IPS-20b (cell line): ENCODE data around the gene BICRAL.
A peak's percentile ranks its signal among the peaks of the same experiment; 100 is the strongest.

ENCODE experiments used
- H3K27ac ChIP-seq: one replicate; pipeline ENCODE4 v1.5.1; 2013; ENCODE audit warnings: low read length
- H3K27me3 ChIP-seq: 2 replicates; pipeline ENCODE4 v1.6.1; 2013; ENCODE audit warnings: mild to moderate bottlenecking, low read length, inconsistent platforms; ENCODE audit not compliant: insufficient read depth
- H3K36me3 ChIP-seq: 2 replicates; pipeline ENCODE4 v1.6.1; 2013; ENCODE audit warnings: low read depth, mild to moderate bottlenecking, inconsistent platforms, low read length, moderate library complexity; ENCODE audit not compliant: insufficient read depth
- H3K4me1 ChIP-seq: 2 replicates; pipeline ENCODE4 v1.6.1; 2013; ENCODE audit warnings: mild to moderate bottlenecking, control low read depth, inconsistent platforms, low read length, moderate library complexity; ENCODE audit not compliant: insufficient read depth
- H3K4me3 ChIP-seq: 2 replicates; pipeline ENCODE4 v1.5.1; 2013; ENCODE audit warnings: mild to moderate bottlenecking, low read length, inconsistent platforms
- H3K9ac ChIP-seq: 2 replicates; pipeline ENCODE4 v1.6.1; 2013; ENCODE audit warnings: low read depth, mild to moderate bottlenecking, inconsistent platforms, low read length, moderate library complexity
- H3K9me3 ChIP-seq: 2 replicates; pipeline ENCODE4 v1.6.1; 2013; ENCODE audit warnings: mild to moderate bottlenecking, low read depth, low read length, inconsistent platforms; ENCODE audit not compliant: insufficient read depth

The BICRAL gene

DNA sequence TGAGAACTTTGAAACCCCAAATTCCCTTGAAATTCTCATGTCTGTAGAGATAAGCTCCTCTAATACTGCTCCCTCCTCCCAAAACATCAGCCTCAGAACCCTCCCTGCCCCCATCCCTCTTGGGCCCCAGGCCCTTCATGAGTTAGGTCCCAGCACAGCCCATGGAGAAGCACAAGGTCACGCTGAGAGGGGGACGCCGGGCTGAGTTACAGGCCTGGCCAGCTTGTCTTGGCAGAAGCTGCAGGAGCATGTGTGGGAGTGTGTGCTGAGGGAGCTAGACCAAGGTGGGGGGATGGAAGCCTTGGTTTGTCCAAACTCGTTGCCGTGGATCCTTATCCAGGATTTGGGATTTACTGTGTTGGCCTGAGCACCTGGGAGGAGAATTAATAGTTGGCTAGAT, 125.5 kb downstream of the BICRAL start:
- H3K9me3 ChIP-seq = no peaks in the 10 kb centered on the region
- H3K9ac ChIP-seq = no peak overlapping the region
- H3K27ac ChIP-seq = no peak overlapping the region
- H3K27me3 ChIP-seq = no peaks in the 10 kb centered on the region
- H3K36me3 ChIP-seq = no peaks in the 10 kb centered on the region
- no peak overlapping the region for H3K4me3 ChIP-seq
- H3K4me1 ChIP-seq = no peaks in the 10 kb centered on the region

DNA sequence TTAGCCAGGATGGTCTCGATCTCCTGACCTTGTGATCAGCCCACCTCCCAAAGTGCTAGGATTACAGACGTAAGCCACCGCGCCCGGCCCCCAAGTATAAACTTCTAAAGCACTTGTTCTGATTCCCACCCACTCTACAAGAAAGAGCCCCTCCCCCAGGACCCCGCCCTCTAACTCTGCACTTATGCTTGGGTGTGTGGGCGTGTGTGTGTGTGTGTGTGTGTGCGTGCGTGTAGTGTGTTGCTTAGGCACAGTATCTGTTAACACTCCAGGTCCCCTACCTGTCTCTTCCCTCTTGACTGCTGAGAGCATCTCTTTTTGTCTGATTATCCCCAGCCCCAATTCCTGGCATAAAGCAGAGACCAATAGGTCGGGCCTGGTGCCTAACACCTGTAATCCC, 128.0 kb downstream of the BICRAL start:
- no peak overlapping the region for H3K9ac ChIP-seq
- no peaks in the 10 kb centered on the region for H3K27me3 ChIP-seq
- no peaks in the 10 kb centered on the region for H3K4me1 ChIP-seq
- no peak overlapping the region for H3K27ac ChIP-seq
- H3K36me3 ChIP-seq = no peaks in the 10 kb centered on the region
- H3K9me3 ChIP-seq = no peaks in the 10 kb centered on the region
- no peak overlapping the region for H3K4me3 ChIP-seq

DNA sequence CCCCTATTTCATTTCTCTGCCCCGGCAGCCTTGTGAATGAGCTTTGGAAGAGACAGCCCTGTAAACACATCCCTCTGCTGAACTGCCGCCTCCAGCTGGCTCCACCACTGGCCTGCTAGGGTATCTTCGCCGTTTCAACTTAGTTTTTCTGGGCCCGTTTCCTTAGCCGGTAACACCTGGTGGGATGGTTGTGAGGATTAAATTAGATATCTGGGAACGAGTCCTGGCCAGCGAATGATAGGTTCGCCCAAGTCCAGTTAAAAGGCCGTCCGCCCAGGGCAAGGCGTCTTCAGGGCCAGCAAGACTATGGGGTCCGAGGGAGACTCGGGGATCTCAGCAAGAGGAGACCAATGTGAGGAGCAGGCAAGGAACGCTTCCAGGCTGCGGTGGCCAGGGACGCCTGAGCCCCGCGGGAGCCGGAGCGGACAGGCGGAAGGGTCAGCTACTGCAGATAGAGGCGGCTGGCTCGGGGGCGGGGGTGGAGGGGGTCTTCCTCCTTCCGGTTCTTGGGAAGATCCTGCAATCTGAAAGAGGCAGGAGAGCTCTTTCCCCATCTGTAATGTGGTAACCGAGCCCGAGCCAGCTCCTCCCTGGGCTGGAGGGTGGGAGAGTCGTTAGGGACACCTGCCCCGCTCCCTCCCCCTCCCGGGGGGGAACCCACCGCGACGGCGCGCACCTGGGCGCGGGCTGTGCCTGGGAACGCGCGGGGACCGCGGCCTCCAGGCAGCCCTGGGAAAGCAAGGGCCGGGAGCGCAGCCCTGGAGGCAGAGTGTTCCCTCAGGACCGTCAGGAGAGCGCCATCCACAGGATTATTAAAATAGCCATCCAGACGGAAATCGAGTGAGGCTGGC, 129.5 kb downstream of the BICRAL start:
- peak overlapping the region; percentile 76; the same call in 1 of the 2 replicates for H3K9ac ChIP-seq
- peak overlapping the region; percentile 78 for H3K4me3 ChIP-seq
- H3K9me3 ChIP-seq = no peaks in the 10 kb centered on the region
- no peaks in the 10 kb centered on the region for H3K36me3 ChIP-seq
- peak overlapping the region; percentile 56 for H3K27ac ChIP-seq
- no peaks in the 10 kb centered on the region for H3K27me3 ChIP-seq
- no peaks in the 10 kb centered on the region for H3K4me1 ChIP-seq

DNA sequence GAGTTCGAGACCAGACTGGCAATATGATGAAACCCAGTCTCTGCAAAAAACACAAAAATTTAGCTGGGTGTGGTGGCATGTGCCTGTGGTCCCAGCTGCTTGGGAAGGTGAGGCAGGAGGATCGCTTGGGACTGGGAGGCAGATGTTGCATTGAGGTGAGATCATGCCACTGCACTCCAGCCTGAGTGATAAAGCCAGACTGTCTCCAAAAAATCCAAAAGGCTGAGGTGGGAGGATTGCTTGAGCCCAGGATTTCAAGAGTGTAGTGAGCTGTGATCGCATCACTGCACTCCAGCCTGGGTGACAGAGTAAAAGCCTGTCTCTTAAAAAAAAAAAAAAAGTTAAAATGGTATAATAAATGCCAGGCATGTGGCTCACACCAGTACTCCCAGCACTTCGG, 132.7 kb downstream of the BICRAL start:
- H3K9ac ChIP-seq = no peak overlapping the region
- no peaks in the 10 kb centered on the region for H3K9me3 ChIP-seq
- no peak overlapping the region for H3K4me3 ChIP-seq
- no peaks in the 10 kb centered on the region for H3K36me3 ChIP-seq
- no peak overlapping the region for H3K27ac ChIP-seq
- no peaks in the 10 kb centered on the region for H3K4me1 ChIP-seq
- no peaks in the 10 kb centered on the region for H3K27me3 ChIP-seq

DNA sequence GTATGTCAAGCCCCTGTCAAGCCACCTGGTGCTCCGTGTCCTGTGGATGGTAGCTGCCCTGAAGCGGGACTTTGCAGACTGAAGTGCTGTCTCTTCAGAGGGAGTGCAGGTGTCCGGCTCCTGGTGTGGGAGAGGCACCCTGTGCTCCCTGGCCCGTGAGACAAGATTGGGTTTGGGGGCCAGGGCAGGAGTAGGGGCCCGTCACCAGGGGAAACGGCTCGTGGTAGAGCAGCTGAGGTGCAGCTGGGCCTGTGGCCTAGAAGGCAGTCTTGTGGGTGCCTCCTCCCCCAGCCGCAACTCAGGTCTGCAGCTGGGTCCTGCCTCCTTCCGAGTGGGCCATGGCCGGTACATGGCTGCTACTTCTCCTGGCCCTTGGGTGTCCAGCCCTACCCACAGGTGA, 133.9 kb downstream of the BICRAL start, which contains the start of gene PTCRA:
PTCRA (plus strand) TSS at position 322 of the 400 bp plus-strand sequence; CDS start at position 339, 17 bp downstream.
- no peak within 1 kb of the TSS for H3K9ac ChIP-seq

DNA sequence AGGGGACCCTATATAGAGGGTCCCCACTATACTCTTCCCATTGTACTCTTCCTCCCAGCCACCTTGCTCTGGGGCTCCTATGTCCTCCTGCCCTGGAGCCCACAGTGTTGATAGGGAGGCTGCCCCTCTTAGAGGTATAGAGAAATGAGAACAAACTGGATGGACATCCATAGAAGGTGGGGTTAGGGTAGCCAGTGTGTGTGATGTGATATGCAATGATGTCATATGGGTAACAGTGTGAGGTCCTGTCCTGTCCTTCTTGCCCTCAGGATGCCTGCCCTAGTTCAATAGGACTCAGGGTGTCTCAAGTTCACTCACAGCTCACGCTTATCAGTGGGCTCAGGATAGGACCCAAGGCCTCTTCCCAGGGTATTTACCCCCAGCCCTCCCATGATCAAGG, 134.4 kb downstream of the BICRAL start:
- Histone ChIP-seq H3K4me1 (no peaks in the 10 kb centered on the region), H3K27ac (no peak overlapping the region), H3K36me3 (no peaks in the 10 kb centered on the region), H3K9ac (no peak overlapping the region), H3K4me3 (no peak overlapping the region), H3K9me3 (no peaks in the 10 kb centered on the region), H3K27me3 (no peaks in the 10 kb centered on the region)

More for the DNA sequence above, 133.9 kb downstream of the BICRAL start, which contains the start of gene PTCRA:
- Histone ChIP-seq H3K36me3 (no peaks in the 10 kb centered on the region), H3K27ac (no peak within 1 kb of the TSS), H3K4me3 (no peak within 1 kb of the TSS), H3K4me1 (no peaks in the 10 kb centered on the region), H3K27me3 (no peaks in the 10 kb centered on the region), H3K9me3 (no peaks in the 10 kb centered on the region)
